Activated CD8-positive, alpha-beta memory T cell treated with anti-CD3 and anti-CD28 coated beads for 48 hours (primary cell): ENCODE data around the gene ALPI.
"Not testable (repeated sequence)": the region's sequence is repeated elsewhere in the genome, so short reads cannot be mapped to it uniquely, and the experiment has no call there.

ENCODE experiments used
- DNase-seq, 3 experiments: peaks; one replicate each; pipeline ENCODE4 v3.0.0-alpha.2; 2020; ENCODE audit warnings: low read depth in 2 of 3, low spot score in 2 of 3

The ALPI gene

GRCh38 chr2:232455426-232456255, at the start of gene ALPI:
ALPI (plus strand) TSS chr2:232456153; CDS start chr2:232456200, 47 bp downstream.
- DNase-seq, result no peak

DNA sequence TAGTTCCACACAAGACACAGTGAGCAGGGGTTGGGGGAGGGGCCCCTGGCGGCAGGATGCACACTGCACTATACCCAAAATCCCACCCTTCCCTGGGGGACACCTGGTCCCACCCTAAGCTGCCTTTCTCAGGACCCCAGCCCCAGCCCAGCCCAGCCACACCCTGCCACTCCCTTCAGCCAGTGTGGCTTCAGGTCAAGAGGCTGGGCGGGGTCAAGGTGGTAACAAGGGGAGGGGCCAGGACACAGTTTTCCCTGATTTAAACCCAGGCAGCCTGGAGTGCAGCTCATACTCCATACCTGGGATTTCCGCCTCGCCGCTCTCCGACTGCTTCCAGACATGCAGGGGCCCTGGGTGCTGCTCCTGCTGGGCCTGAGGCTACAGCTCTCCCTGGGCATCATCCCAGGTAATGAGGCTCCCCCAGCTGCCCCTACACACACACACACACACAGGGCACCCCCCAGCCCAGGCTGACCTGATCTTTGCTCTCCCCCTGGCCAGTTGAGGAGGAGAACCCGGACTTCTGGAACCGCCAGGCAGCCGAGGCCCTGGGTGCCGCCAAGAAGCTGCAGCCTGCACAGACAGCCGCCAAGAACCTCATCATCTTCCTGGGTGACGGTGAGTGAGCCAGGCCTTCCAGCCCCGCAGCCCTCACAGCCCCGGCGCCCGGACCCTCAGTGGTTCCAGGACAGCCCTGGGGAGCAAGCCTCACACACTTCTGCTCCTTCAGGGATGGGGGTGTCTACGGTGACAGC, 49.2 kb upstream of the ALPI start, which contains the start of gene ALPG:
Gene ALPG (plus strand): TSS at position 289 of the 755 bp plus-strand sequence. CDS start 51 bp downstream, at position 340.
- DNase-seq, result no peak

DNA sequence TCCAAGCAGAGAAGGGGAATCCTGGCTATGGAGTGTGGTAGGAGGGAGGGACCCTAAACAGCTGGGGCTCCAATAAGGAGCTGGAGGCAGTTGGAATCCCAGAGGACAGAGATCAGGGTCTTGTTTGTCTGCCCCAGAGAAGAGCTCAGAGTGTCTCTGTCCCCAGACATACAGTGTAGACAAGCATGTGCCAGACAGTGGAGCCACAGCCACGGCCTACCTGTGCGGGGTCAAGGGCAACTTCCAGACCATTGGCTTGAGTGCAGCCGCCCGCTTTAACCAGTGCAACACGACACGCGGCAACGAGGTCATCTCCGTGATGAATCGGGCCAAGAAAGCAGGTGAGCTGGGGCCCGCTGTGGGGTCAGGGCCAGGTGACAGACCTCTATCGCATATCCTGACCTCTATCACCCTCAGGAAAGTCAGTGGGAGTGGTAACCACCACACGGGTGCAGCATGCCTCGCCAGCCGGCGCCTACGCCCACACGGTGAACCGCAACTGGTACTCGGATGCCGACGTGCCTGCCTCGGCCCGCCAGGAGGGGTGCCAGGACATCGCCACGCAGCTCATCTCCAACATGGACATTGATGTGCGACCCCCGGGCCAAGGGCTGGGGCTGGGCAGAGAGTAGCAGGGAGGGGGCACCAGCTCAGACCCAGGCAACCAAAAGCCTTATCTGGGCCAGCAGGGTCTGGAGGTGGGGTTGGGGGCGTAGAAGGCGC, 48.4 kb upstream of the ALPI start:
- not testable (repeated sequence) for DNase-seq

- DNase-seq, result not testable (repeated sequence)
Measured at GRCh38 chr2:232408269-232408668, 47.7 kb upstream of the ALPI start.

DNA sequence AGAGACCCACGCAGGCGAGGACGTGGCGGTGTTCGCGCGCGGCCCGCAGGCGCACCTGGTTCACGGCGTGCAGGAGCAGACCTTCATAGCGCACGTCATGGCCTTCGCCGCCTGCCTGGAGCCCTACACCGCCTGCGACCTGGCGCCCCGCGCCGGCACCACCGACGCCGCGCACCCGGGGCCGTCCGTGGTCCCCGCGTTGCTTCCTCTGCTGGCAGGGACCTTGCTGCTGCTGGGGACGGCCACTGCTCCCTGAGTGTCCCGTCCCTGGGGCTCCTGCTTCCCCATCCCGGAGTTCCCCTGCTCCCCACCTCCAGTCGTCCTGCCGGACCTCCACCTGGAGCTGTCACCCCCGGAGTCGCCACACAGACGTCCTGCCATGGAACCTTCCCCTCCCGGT, 46.3 kb upstream of the ALPI start:
- not testable (repeated sequence) for DNase-seq

DNA sequence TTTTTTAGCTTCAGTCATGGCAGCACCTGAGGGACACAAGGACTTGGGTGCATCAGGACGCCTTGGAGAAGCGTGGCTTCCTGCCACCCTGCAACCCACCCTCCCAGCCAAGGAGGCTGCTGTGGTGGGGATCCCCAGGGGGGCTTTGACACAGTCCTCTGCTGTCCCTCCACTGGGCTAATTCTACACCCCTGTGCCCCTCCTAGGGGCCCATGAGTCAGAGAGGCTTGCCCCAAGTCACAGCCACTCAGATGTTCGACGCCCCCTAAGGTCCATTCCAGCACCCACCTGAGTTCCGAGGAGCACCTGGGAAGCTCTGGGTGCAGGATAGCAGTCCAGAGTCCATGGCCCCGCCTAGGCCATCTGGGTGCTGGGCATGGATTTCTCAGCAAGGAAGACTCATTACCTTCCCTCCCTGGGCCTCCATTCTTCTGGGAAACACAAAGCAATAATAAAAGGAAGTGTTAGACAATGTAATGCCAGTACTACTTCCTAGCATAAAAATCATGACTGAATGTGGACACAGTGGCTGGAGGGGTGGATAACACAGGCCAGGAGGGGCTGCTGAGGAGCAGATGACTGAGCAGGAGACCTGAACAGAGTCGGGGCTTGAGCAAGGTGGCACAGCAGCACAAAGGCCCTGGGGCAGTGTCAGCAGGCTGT, 45.6 kb upstream of the ALPI start:
- no peak for DNase-seq

DNA sequence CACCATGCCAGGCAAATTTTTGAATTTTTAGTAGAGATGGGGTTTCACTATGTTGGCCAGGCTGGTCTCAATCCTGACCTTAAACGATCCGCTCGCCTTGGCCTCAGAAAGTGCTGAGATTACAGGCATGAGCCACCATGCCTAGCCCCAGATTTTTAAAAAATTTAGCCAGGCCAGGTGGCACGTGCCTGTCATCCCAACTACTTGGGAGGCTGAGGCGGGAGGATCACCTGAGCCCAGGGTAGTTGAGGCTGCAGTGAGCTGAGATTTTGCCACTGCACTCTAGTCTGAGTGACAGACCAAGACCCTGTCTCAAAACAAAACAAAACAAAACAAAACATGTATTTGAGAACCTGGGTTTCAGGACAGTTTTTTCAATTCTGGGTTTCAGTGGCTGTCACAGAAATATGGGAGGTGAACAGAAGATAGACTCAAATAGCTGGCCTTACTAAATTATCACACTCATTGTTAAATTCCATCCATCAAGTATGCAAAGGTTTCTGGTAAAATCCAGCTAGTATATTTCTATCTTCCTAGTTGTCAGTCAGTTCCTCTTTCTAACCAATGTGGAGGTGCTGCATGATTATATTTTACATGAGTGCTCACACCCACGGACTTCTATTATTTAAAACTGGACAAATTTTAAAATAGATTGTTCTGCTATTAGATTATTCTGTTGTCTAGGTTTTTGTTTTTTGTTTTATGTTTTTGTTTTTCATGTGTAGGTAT, 43.9 kb upstream of the ALPI start:
- DNase-seq, result no peak

GRCh38 chr2:232412986-232413385, 43.0 kb upstream of the ALPI start:
- DNase-seq, result no peak

GRCh38 chr2:232415138-232415690, 40.7 kb upstream of the ALPI start:
- DNase-seq, result no peak

- no peak for DNase-seq
Measured at GRCh38 chr2:232415736-232416520, 40.0 kb upstream of the ALPI start.

DNA sequence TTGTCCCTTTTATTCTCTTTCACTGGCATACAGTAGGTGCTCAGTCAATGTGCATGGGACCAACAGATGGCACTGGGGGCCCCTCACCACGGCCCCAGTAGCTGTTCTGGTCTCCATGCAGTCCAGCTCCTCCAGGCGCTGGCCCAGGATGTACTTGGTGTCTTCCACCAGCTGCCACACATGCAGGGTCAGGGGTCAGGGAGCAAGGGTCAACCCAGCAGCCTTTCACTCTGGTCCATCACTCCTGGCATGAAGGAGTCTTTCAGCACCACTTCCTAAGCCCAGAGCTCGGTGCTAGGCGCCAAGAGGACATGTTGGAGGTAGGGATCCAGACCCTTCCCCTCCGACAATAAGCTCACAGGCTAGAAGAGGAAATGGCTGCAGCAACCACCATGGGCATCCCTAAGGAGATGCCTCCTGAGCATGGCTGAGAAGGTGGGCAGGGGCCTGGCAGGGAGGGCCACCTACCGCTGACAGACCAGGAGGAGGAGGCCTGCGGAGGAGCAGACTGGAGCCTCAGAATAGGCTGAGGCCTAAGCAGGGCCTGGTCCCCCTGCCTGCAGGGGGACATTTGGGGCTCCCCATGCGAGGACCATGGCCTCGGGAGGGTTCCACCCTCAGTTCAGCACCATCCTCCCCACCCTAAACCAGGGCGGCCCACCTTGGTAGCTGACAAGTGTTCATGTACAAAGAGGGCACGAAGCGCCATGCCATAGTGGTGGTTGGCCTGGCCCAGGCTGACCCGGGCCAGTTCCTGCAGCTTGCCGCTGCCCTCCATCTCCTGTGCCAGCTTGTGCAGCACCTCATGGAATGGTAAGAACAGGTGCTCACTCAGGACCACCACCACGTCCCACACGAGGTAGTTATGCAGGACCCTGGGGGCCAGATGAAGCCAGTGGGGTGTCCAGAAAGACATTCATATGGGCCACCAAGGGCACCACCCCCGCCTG, 39.2 kb upstream of the ALPI start:
- no peak for DNase-seq

DNA sequence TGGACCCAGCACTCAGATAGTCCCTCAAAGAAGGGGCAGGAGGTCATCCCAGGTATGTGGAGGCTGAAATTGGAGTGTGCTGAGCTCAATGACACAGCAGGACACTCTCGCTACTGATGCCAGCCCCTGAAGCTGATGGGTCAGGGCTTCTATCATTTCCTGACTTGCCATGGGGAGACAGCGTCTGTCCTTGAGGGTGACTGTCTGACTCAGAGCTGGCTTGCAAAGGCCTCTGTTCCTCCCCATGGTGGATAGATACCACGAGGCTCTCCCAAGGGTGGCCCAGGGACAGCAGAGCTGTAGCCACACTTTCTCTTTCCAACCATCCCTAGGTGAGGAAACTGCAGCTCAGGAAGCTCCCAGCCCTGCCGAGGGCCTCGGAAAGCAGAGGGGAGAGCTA, 38.5 kb upstream of the ALPI start:
- no peak for DNase-seq

DNA sequence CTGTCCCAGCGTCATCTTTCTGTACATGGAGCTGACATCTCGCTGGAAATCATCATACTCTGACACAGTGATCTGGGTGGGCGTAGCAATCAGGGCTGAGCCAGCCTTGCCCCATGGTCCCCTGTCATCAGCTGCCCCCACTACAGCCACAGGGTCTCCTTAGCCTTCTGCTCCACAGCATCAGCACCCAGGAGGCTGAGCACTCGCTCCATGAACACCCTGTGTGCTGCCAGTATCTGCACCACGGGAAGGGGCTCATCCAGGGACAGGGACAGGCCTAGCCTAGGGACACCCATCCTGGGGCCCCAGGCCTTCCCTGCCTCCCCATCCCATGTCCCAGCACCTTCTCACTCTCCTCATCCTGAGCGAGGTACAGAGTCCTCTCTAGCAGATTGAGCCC, 37.9 kb upstream of the ALPI start:
- no peak for DNase-seq

- no peak for DNase-seq
Measured at GRCh38 chr2:232418466-232419244, 37.3 kb upstream of the ALPI start.

DNA sequence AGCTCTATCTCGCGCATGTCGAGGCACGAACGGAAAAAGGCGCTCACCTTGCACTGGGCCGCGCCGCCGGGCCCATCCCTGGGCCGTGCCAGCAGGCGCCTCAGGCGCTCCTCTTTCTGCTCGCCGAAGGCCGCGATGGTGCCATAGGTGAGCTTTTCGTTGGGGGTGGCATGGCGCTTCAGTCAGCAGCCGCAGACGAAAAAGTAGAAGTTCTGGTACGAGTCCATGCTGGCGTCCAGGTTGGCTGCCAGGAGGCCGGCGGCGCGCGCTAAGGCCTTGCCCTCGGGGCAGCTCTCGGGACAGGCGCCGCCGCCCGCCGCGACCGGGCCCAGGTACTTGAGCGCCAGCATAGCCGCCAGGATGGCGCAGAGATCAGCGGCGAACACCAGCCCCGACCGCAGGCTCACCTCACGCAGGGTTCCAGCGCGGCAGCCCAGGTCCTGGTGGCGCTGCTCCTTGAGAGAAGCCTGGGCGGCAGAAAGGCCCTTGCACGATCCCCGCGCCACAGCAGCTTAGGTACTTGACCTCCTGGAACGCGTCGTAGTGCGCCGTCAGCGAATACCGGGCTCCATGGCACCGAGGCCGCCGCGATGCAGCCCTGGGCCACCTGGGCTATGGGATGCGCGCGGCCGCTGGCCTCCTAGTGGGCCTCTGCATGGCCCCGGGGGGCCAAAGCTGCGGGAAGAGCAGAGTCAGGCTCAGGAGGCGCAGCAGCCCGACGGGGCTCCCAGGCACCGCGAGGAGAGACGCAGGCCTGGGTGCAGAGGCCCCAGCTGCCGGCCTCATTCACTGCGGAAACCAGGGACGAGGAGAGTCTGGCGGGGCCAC, 36.5 kb upstream of the ALPI start:
- no peak for DNase-seq

GRCh38 chr2:232420073-232420454, 35.9 kb upstream of the ALPI start:
- DNase-seq, result no peak
